GM23338 (cell line): ENCODE data around the gene TEDC2. TPM values are rescaled to one million over a fixed set of nuclear protein-coding genes. Genes with fewer than 3 reads are reported as not detected.

ENCODE experiments used
- ATAC-seq: fragments of 200-7000 bp; cut with Tn5 transposase; 3 replicates; pipeline ENCODE4 v1.9.1; 2020
- DNase-seq: peaks from one replicate; pipeline ENCODE4 v3.0.0-alpha.2; 2015; ENCODE audit warnings: low spot score
- H2AFZ ChIP-seq: fragments of 200-600 bp; sonication (generic); 2 replicates; pipeline ENCODE4 v1.8.0; 2016; ENCODE audit warnings: antibody characterized with exemption, mild to moderate bottlenecking, moderate library complexity
- H3F3A ChIP-seq: fragments of 200-600 bp; sonication (generic); replicated peaks from 2 replicates; pipeline ENCODE4 v1.8.0; 2017; ENCODE audit warnings: antibody characterized with exemption, mixed run types, low read depth
- H3K27ac ChIP-seq: fragments of 200-600 bp; sonication (generic); 2 replicates; pipeline ENCODE4 v1.6.1; 2016; ENCODE audit warnings: low read depth
- H3K27me3 ChIP-seq: fragments of 200-600 bp; sonication (generic); 2 replicates; pipeline ENCODE4 v1.8.0; 2016; ENCODE audit warnings: mild to moderate bottlenecking, mixed run types, moderate library complexity; ENCODE audit not compliant: insufficient read depth
- H3K36me3 ChIP-seq: fragments of 200-600 bp; sonication (generic); 2 replicates; pipeline ENCODE4 v1.8.0; 2016; ENCODE audit warnings: mild to moderate bottlenecking; ENCODE audit not compliant: insufficient read depth
- H3K4me1 ChIP-seq: fragments of 200-600 bp; sonication (generic); 2 replicates; pipeline ENCODE4 v1.8.0; 2016; ENCODE audit warnings: mild to moderate bottlenecking, moderate library complexity; ENCODE audit not compliant: insufficient read depth
- H3K4me2 ChIP-seq: fragments of 200-600 bp; sonication (generic); 2 replicates; pipeline ENCODE4 v1.7.1; 2017; ENCODE audit warnings: mixed run types
- H3K4me3 ChIP-seq: fragments of 200-600 bp; sonication (generic); 2 replicates; pipeline ENCODE4 v1.6.1; 2016; ENCODE audit warnings: mixed run types
- H3K79me2 ChIP-seq: fragments of 200-600 bp; sonication (generic); replicated peaks from 2 replicates; pipeline ENCODE4 v1.8.0; 2017; ENCODE audit warnings: mild to moderate bottlenecking; ENCODE audit not compliant: insufficient read depth
- H3K9me2 ChIP-seq: fragments of 200-600 bp; sonication (generic); 2 replicates; pipeline ENCODE4 v1.8.0; 2017; ENCODE audit not compliant: insufficient read depth
- H4K20me1 ChIP-seq: fragments of 200-600 bp; sonication (generic); replicated peaks from 2 replicates; pipeline ENCODE4 v1.8.0; 2017; ENCODE audit warnings: mild to moderate bottlenecking; ENCODE audit not compliant: insufficient read depth
- H3K27ac Mint-ChIP-seq: 2 replicates; pipeline ENCODE4 v1.8.0; 2020; ENCODE audit warnings: inconsistent platforms, mild to moderate bottlenecking, moderate library complexity, mixed read lengths
- H3K27me3 Mint-ChIP-seq: 3 replicates; pipeline ENCODE4 v1.8.0; 2022; ENCODE audit warnings: low read depth, mild to moderate bottlenecking, moderate library complexity, mixed read lengths, inconsistent platforms; ENCODE audit not compliant: insufficient read depth, poor library complexity
- H3K36me3 Mint-ChIP-seq: 3 replicates; pipeline ENCODE4 v1.8.0; 2021; ENCODE audit warnings: low read depth, mild to moderate bottlenecking, inconsistent platforms, moderate library complexity, mixed read lengths
- H3K4me1 Mint-ChIP-seq: 3 replicates; pipeline ENCODE4 v1.8.0; 2020; ENCODE audit warnings: mild to moderate bottlenecking, inconsistent platforms, mixed read lengths
- H3K4me3 Mint-ChIP-seq: 3 replicates; pipeline ENCODE4 v1.8.0; 2021; ENCODE audit warnings: moderate library complexity, mild to moderate bottlenecking, inconsistent platforms, mixed read lengths
- H3K9me3 Mint-ChIP-seq: 3 replicates; pipeline ENCODE4 v1.8.0; 2020; ENCODE audit warnings: moderate library complexity, mild to moderate bottlenecking, inconsistent platforms, mixed read lengths
- CTCF ChIP-seq, 2 experiments: fragments of 200-600 bp in 1 of 2; sonication (generic) in 1 of 2; conservative IDR thresholded peaks; 2 replicates each; pipeline versions ENCODE4 v1.5.1 to v1.6.1; 2016 to 2017; ENCODE audit warnings: antibody characterized with exemption in 2 of 2, low read depth in 2 of 2, mild to moderate bottlenecking in 2 of 2, moderate library complexity in 1 of 2
- ETS1 ChIP-seq: IDR thresholded peaks from 2 replicates; pipeline ENCODE4 v1.6.1; 2016; ENCODE audit warnings: antibody characterized with exemption
- EZH2 ChIP-seq: fragments of 200-600 bp; sonication (generic); IDR thresholded peaks from one replicate; pipeline ENCODE4 v1.8.0; 2017; ENCODE audit warnings: antibody characterized with exemption, mild to moderate bottlenecking, low read depth; ENCODE audit not compliant: unreplicated experiment
- JUNB ChIP-seq: IDR thresholded peaks from one replicate; pipeline ENCODE4 v1.6.1; 2016; ENCODE audit warnings: antibody characterized with exemption; ENCODE audit not compliant: unreplicated experiment
- NANOG ChIP-seq: IDR thresholded peaks from 2 replicates; pipeline ENCODE4 v1.6.1; 2016; ENCODE audit warnings: antibody characterized with exemption, borderline replicate concordance
- POLR2AphosphoS5 ChIP-seq: IDR thresholded peaks from 2 replicates; pipeline ENCODE4 v1.6.1; 2016; ENCODE audit warnings: antibody characterized with exemption, low read depth
- STAT1 ChIP-seq: IDR thresholded peaks from one replicate; pipeline ENCODE4 v1.6.1; 2016; ENCODE audit warnings: antibody characterized with exemption; ENCODE audit not compliant: unreplicated experiment
- ZNF114 ChIP-seq: fragments of 250-450 bp; sonication (Bioruptor Pico); IDR thresholded peaks from 2 replicates; pipeline ENCODE4 v1.5.0; 2020; ENCODE audit warnings: mild to moderate bottlenecking, moderate library complexity
- ZNF331 ChIP-seq: fragments of 250-450 bp; sonication (Bioruptor Pico); IDR thresholded peaks from 2 replicates; pipeline ENCODE4 v1.5.0; 2020; ENCODE audit warnings: low read depth, mild to moderate bottlenecking, moderate library complexity
- polyA plus RNA-seq: library from polyadenylated mRNA; unstranded; fragments of >200 nt; fragmentation: Nextera tagmentation; extraction: Ambion mirVana; gene quantifications from 2 replicates; pipeline ENCODE4 v1.2.1, GENCODE V29; 2016
- total RNA-seq: library from RNA; depleted of rRNA; stranded (reverse); fragments of >200 nt; shearing (Covaris generic); gene quantifications from 2 replicates; pipeline ENCODE4 v1.2.3, GENCODE V29; 2014
- TF ChIP-seq, protein P1 (sequence below): IDR thresholded peaks from one replicate; pipeline ENCODE4 v1.6.1; 2018; ENCODE audit warnings: antibody characterized with exemption; ENCODE audit not compliant: unreplicated experiment

The TEDC2 gene
- total and polyA plus RNA-seq, 2 experiments from 2014 or later: 50.6 to 98.9 TPM

DNA sequence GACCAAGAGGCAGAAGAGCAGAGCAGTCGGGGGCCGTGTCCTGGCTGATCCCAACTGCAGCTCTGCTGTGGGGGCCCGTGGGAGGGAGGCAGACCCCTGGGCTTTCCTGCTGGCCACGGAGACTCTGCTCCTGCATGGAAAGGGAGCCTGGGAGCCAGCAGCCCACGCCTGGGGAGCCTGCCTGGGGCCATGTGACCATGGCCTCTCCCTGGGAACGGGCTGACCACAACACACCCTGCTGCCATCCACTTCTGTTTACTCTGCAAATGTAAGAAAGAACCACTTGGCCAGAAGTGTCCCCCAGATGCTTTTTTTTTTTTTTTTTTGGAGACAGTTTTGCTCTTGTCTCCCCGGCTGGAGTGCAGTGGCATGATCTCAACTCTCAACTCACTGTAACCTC, 2.0 kb upstream of the TEDC2 start:
- H4K20me1 ChIP-seq: peaks cover 10% of the 10 kb centered on the region; the same call in 1 of the 2 replicates
- no peaks in the 10 kb centered on the region for H3K9me2 ChIP-seq
- H3K4me3 ChIP-seq: no peak overlapping the region
- ATAC-seq (no peak), DNase-seq (no peak)
- Mint-ChIP-seq H3K27ac (no peak overlapping the region), H3K4me3 (no peak overlapping the region; the same call in 2 of the 3 replicates), H3K9me3 (no peaks in the 10 kb centered on the region), H3K27me3 (peaks cover 17% of the 10 kb centered on the region), H3K36me3 (peaks cover 40% of the 10 kb centered on the region), H3K4me1 (peaks cover 15% of the 10 kb centered on the region)
- TF ChIP-seq ETS1 (no peak), ZNF331 (CRISPR knock-in tag) (no peak), ZNF114 (CRISPR knock-in tag) (no peak), POLR2AphosphoS5 (no peak), CTCF (conservative IDR thresholded peaks at IDR 0.05; ENCODE audit: low read depth in 2 of 2) (no peak), EZH2 (no peak), NANOG (no peak), STAT1 (no peak), JUNB (no peak)
- TF ChIP-seq, protein P1, sequence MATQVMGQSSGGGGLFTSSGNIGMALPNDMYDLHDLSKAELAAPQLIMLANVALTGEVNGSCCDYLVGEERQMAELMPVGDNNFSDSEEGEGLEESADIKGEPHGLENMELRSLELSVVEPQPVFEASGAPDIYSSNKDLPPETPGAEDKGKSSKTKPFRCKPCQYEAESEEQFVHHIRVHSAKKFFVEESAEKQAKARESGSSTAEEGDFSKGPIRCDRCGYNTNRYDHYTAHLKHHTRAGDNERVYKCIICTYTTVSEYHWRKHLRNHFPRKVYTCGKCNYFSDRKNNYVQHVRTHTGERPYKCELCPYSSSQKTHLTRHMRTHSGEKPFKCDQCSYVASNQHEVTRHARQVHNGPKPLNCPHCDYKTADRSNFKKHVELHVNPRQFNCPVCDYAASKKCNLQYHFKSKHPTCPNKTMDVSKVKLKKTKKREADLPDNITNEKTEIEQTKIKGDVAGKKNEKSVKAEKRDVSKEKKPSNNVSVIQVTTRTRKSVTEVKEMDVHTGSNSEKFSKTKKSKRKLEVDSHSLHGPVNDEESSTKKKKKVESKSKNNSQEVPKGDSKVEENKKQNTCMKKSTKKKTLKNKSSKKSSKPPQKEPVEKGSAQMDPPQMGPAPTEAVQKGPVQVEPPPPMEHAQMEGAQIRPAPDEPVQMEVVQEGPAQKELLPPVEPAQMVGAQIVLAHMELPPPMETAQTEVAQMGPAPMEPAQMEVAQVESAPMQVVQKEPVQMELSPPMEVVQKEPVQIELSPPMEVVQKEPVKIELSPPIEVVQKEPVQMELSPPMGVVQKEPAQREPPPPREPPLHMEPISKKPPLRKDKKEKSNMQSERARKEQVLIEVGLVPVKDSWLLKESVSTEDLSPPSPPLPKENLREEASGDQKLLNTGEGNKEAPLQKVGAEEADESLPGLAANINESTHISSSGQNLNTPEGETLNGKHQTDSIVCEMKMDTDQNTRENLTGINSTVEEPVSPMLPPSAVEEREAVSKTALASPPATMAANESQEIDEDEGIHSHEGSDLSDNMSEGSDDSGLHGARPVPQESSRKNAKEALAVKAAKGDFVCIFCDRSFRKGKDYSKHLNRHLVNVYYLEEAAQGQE: no peak
- H3K4me2 ChIP-seq: no peak overlapping the region
- no peaks in the 10 kb centered on the region for H3K27me3 ChIP-seq
- H2AFZ ChIP-seq: no peak overlapping the region
- H3K79me2 ChIP-seq: peaks cover 12% of the 10 kb centered on the region
- no peaks in the 10 kb centered on the region for H3K36me3 ChIP-seq
- peaks cover 18% of the 10 kb centered on the region; the same call in 1 of the 2 replicates for H3F3A ChIP-seq
- H3K27ac ChIP-seq: peak overlapping the region; percentile 16; the same call in 1 of the 2 replicates
- H3K4me1 ChIP-seq: peaks cover 11% of the 10 kb centered on the region; the same call in 1 of the 2 replicates
